HEK293 (cell line): ENCODE measurements around the gene GCH1.
A peak's percentile ranks its signal among the peaks of the same experiment; 100 is the strongest.

Experiments
- CTCF ChIA-PET: fragments of 350-600 bp; formaldehyde crosslinking; extraction: SDS; loops from one replicate; lab custom pipeline; 2021; ENCODE audit warnings: antibody characterized with exemption; lab: Yijun Ruan, JAX
- POLR2A ChIA-PET: fragments of 300-600 bp; formaldehyde crosslinking; extraction: SDS; loops from one replicate; lab custom pipeline; 2020; ENCODE audit warnings: antibody characterized with exemption, inconsistent platforms; lab: Yijun Ruan, JAX
- H3K27ac ChIP-seq: fragments of 200-500 bp; sonication (Bioruptor generic); 2 replicates; pipeline ENCODE4 v1.5.1; 2014; ENCODE audit warnings: low read depth, low read length, control low read depth, inconsistent platforms; ENCODE audit errors: extremely low read depth
- H3K36me3 ChIP-seq, 2 experiments: fragments of 200-500 bp in 1 of 2; sonication (Bioruptor generic) in 1 of 2; 1 replicate in 1 of 2; 2 replicates in 1 of 2; pipeline ENCODE4 v1.5.1; 2014 to 2017; ENCODE audit warnings: inconsistent platforms in 2 of 2, low read length in 2 of 2; ENCODE audit not compliant: control insufficient read depth in 2 of 2, insufficient read depth in 1 of 2
- H3K4me1 ChIP-seq: fragments of 200-500 bp; sonication (Bioruptor generic); 2 replicates; pipeline ENCODE4 v1.5.1; 2014; ENCODE audit warnings: mild to moderate bottlenecking, low read length, inconsistent platforms; ENCODE audit not compliant: control insufficient read depth, insufficient read depth
- H3K4me3 ChIP-seq: 2 replicates; pipeline ENCODE4 v1.5.1; 2011; ENCODE audit warnings: low read depth, mild to moderate bottlenecking, control low read depth, low read length, moderate library complexity
- H3K9me3 ChIP-seq: fragments of 200-500 bp; sonication (Bioruptor generic); 2 replicates; pipeline ENCODE4 v1.5.1; 2014; ENCODE audit warnings: low read depth, low read length, inconsistent platforms; ENCODE audit not compliant: control insufficient read depth, insufficient read depth
- CTCF ChIP-seq: fragments of 450-650 bp; formaldehyde crosslinking; IDR thresholded peaks from 2 replicates; pipeline ENCODE4 v1.5.1; 2016; ENCODE audit warnings: missing biosample characterization, missing genetic modification characterization
- IKZF3 ChIP-seq: fragments of 450-650 bp; IDR thresholded peaks from 2 replicates; pipeline ENCODE4 v1.5.0; 2018; ENCODE audit warnings: missing biosample characterization, mild to moderate bottlenecking, missing genetic modification characterization, moderate library complexity
- KLF8 ChIP-seq: fragments of 450-650 bp; formaldehyde crosslinking; IDR thresholded peaks from 2 replicates; pipeline ENCODE4 v1.5.1; 2016; ENCODE audit warnings: missing biosample characterization, missing genetic modification characterization
- TRIM28 ChIP-seq: IDR thresholded peaks from 2 replicates; pipeline ENCODE4 v1.6.1; 2011; ENCODE audit warnings: low read length, control low read depth, borderline replicate concordance
- ZBTB1 ChIP-seq: fragments of 450-650 bp; formaldehyde crosslinking; IDR thresholded peaks from 2 replicates; pipeline ENCODE4 v1.5.1; 2016; ENCODE audit warnings: missing biosample characterization, missing genetic modification characterization
- ZBTB17 ChIP-seq: fragments of 450-650 bp; formaldehyde crosslinking; IDR thresholded peaks from 2 replicates; pipeline ENCODE4 v1.5.1; 2016; ENCODE audit warnings: missing biosample characterization, missing genetic modification characterization
- ZEB2 ChIP-seq: fragments of 450-650 bp; formaldehyde crosslinking; IDR thresholded peaks from 2 replicates; pipeline ENCODE4 v1.5.1; 2016; ENCODE audit warnings: missing biosample characterization, missing genetic modification characterization
- ZFP41 ChIP-seq: fragments of 450-650 bp; formaldehyde crosslinking; IDR thresholded peaks from 2 replicates; pipeline ENCODE4 v1.5.1; 2016; ENCODE audit warnings: missing biosample characterization, missing genetic modification characterization, borderline replicate concordance
- ZNF2 ChIP-seq: fragments of 450-650 bp; formaldehyde crosslinking; IDR thresholded peaks from 2 replicates; pipeline ENCODE4 v1.5.1; 2016; ENCODE audit warnings: missing biosample characterization, missing genetic modification characterization
- ZNF274 ChIP-seq, 2 experiments: fragments of 200-500 bp in 1 of 2; fragments of 450-650 bp in 1 of 2; sonication (Bioruptor generic) in 1 of 2; formaldehyde crosslinking in 1 of 2; IDR thresholded peaks; 2 replicates each; pipeline versions ENCODE4 v1.5.1 to v1.6.1; 2014 to 2016; ENCODE audit warnings: borderline replicate concordance in 1 of 2, inconsistent platforms in 1 of 2, low read length in 1 of 2, missing biosample characterization in 1 of 2, missing genetic modification characterization in 1 of 2
- ZNF335 ChIP-seq: fragments of 450-650 bp; formaldehyde crosslinking; conservative IDR thresholded peaks from 2 replicates; pipeline ENCODE4 v1.5.1; 2016; ENCODE audit warnings: missing biosample characterization, missing genetic modification characterization
- ZNF341 ChIP-seq: fragments of 450-650 bp; formaldehyde crosslinking; IDR thresholded peaks from 2 replicates; pipeline ENCODE4; 2016; ENCODE audit warnings: low read depth, missing biosample characterization, missing genetic modification characterization
- ZNF423 ChIP-seq: fragments of 450-650 bp; formaldehyde crosslinking; IDR thresholded peaks from 2 replicates; pipeline ENCODE4 v1.5.1; 2016; ENCODE audit warnings: missing biosample characterization, missing genetic modification characterization
- ZNF449 ChIP-seq: fragments of 450-650 bp; formaldehyde crosslinking; IDR thresholded peaks from 2 replicates; pipeline ENCODE4 v1.5.1; 2017; ENCODE audit warnings: missing biosample characterization, mild to moderate bottlenecking, missing genetic modification characterization, moderate library complexity
- ZNF521 ChIP-seq: fragments of 450-650 bp; formaldehyde crosslinking; IDR thresholded peaks from 2 replicates; pipeline ENCODE4 v1.5.1; 2017; ENCODE audit warnings: missing biosample characterization, mild to moderate bottlenecking, missing genetic modification characterization
- ZNF596 ChIP-seq: fragments of 450-650 bp; IDR thresholded peaks from 2 replicates; pipeline ENCODE4 v1.5.0; 2018; ENCODE audit warnings: missing biosample characterization, mild to moderate bottlenecking, missing genetic modification characterization, moderate library complexity
- ZNF600 ChIP-seq: fragments of 450-650 bp; formaldehyde crosslinking; IDR thresholded peaks from 2 replicates; pipeline ENCODE4 v1.5.1; 2016; ENCODE audit warnings: missing biosample characterization, missing genetic modification characterization
- ZNF629 ChIP-seq: fragments of 450-650 bp; formaldehyde crosslinking; IDR thresholded peaks from 2 replicates; pipeline ENCODE4 v1.5.1; 2017; ENCODE audit warnings: missing biosample characterization, missing genetic modification characterization
- ZNF654 ChIP-seq: fragments of 450-650 bp; formaldehyde crosslinking; IDR thresholded peaks from 2 replicates; pipeline ENCODE4 v1.5.1; 2016; ENCODE audit warnings: low read depth, missing biosample characterization, missing genetic modification characterization
- ZNF747 ChIP-seq: fragments of 450-650 bp; formaldehyde crosslinking; IDR thresholded peaks from 2 replicates; pipeline ENCODE4 v1.5.1; 2016; ENCODE audit warnings: missing biosample characterization, missing genetic modification characterization
- ZNF791 ChIP-seq: fragments of 450-650 bp; formaldehyde crosslinking; IDR thresholded peaks from 2 replicates; pipeline ENCODE4 v1.5.1; 2016; ENCODE audit warnings: missing biosample characterization, missing genetic modification characterization
- ZSCAN4 ChIP-seq: fragments of 450-650 bp; formaldehyde crosslinking; IDR thresholded peaks from 2 replicates; pipeline ENCODE4 v1.5.1; 2017; ENCODE audit warnings: missing biosample characterization, missing genetic modification characterization

The GCH1 gene

GRCh38 chr14:54806616-54807015 is 96.0 kb downstream of the GCH1 start:
- no peak for TF ChIP-seq ZNF629 (tag by site-specific recombination)
- no peak for TF ChIP-seq ZFP41 (tag by site-specific recombination)
- no peak for TF ChIP-seq ZNF274 (IDR thresholded peaks at IDR 0.05; ENCODE audit: low read length)
- TF ChIP-seq ZNF274 (tag by site-specific recombination; IDR thresholded peaks at IDR 0.05; ENCODE audit: borderline replicate concordance): no peak
- no peak for TF ChIP-seq KLF8 (tag by site-specific recombination)
- no peak for TF ChIP-seq ZNF449
- ChIA-PET POLR2A (interaction anchor here (1.0 to 2.0 kb wide), 2 partner anchors 240 to 241 kb away, joined by 3 to 5 read pairs; partner anchors contain the start of gene SAMD4A), CTCF (interaction anchor here (0.6 to 4.4 kb wide), 16 partner anchors 8 to 440 kb away, joined by 3 to 41 read pairs (median 6); no protein-coding TSS in a partner anchor)
- Histone ChIP-seq H3K4me3 (no peak overlapping the region), H3K4me1 (no peaks in the 10 kb centered on the region), H3K36me3 (no peaks in the 10 kb centered on the region), H3K9me3 (no peaks in the 10 kb centered on the region), H3K27ac (no peak overlapping the region)

- ChIA-PET CTCF (interaction anchor here (0.6 to 4.4 kb wide), 20 partner anchors 9 to 439 kb away, joined by 3 to 41 read pairs (median 4); no protein-coding TSS in a partner anchor), POLR2A (interaction anchor here (1.0 to 2.0 kb wide), 2 partner anchors 239 to 240 kb away, joined by 3 to 5 read pairs; partner anchors contain the start of gene SAMD4A)
- Histone ChIP-seq H3K36me3 (no peaks in the 10 kb centered on the region), H3K4me1 (no peaks in the 10 kb centered on the region), H3K27ac (no peak overlapping the region), H3K4me3 (no peak overlapping the region), H3K9me3 (no peaks in the 10 kb centered on the region)
- TF ChIP-seq ZNF341 (tag by site-specific recombination) (peak; percentile 89), ZBTB1 (tag by site-specific recombination) (no peak), ZEB2 (0 out of 2 replicates have a peak, but pooled peaks have one; percentile 26), ZNF654 (tag by site-specific recombination) (peak; percentile 80), ZNF423 (tag by site-specific recombination) (no peak), ZNF600 (tag by site-specific recombination) (peak; percentile 99), ZNF521 (tag by site-specific recombination) (no peak), ZNF596 (tag by site-specific recombination) (no peak), ZNF747 (tag by site-specific recombination) (no peak), ZSCAN4 (peak; percentile 14; the same call in 1 of the 2 replicates), ZNF335 (tag by site-specific recombination) (peak; percentile 43; the same call in 1 of the 2 replicates), ZNF791 (tag by site-specific recombination) (no peak), IKZF3 (tag by site-specific recombination) (peak; percentile 32; the same call in 1 of the 2 replicates), CTCF (peak; percentile 48; the same call in 1 of the 2 replicates), ZBTB17 (peak; percentile 42; the same call in 1 of the 2 replicates), ZNF2 (tag by site-specific recombination) (peak; percentile 41; the same call in 1 of the 2 replicates), TRIM28 (peak; percentile 55; the same call in 1 of the 2 replicates)
Measured at GRCh38 chr14:54805445-54806322, 96.9 kb downstream of the GCH1 start.
